NCI-H69 (cell line): ENCODE data around the gene PLCB4.

ENCODE experiments used
- DNase-seq: peaks from one replicate; lab custom pipeline; 2025; lab: John Stamatoyannopoulos, UW

The PLCB4 gene

GRCh38 chr20:9179193-9179802 is 110.4 kb downstream of the PLCB4 start:
- DNase-seq = no peak

GRCh38 chr20:9179867-9180266 is 111.0 kb downstream of the PLCB4 start:
- no peak for DNase-seq

GRCh38 chr20:9180481-9181257 is 111.8 kb downstream of the PLCB4 start:
- no peak for DNase-seq

GRCh38 chr20:9185511-9185910 is 116.6 kb downstream of the PLCB4 start:
- peak; percentile 78 for DNase-seq

GRCh38 chr20:9186396-9186795 is 117.5 kb downstream of the PLCB4 start:
- DNase-seq = peak; percentile 74

GRCh38 chr20:9195031-9195430 is 126.1 kb downstream of the PLCB4 start:
- DNase-seq = no peak

GRCh38 chr20:9196110-9196509 is 127.2 kb downstream of the PLCB4 start:
- peak; percentile 58 for DNase-seq

- DNase-seq = no peak
Observed at GRCh38 chr20:9198460-9198859, 129.6 kb downstream of the PLCB4 start.

- no peak for DNase-seq
Observed at GRCh38 chr20:9200196-9200595, 131.3 kb downstream of the PLCB4 start.

GRCh38 chr20:9200620-9201019 is 131.7 kb downstream of the PLCB4 start:
- DNase-seq = no peak

GRCh38 chr20:9202420-9203080 is 133.7 kb downstream of the PLCB4 start:
- peak; percentile 64 for DNase-seq

- peak; percentile 40 for DNase-seq
Observed at GRCh38 chr20:9203081-9203447, 134.2 kb downstream of the PLCB4 start.

GRCh38 chr20:9204979-9205378 is 136.1 kb downstream of the PLCB4 start:
- peak; percentile 25 for DNase-seq

- peak; percentile 91 for DNase-seq
Observed at GRCh38 chr20:9206486-9206885, 137.6 kb downstream of the PLCB4 start.

- DNase-seq = peak; percentile 48
Observed at GRCh38 chr20:9207253-9207652, 138.4 kb downstream of the PLCB4 start.

- DNase-seq = no peak
Observed at GRCh38 chr20:9210356-9210755, 141.5 kb downstream of the PLCB4 start.

GRCh38 chr20:9211016-9211760 is 142.3 kb downstream of the PLCB4 start:
- no peak for DNase-seq

GRCh38 chr20:9212735-9213134 is 143.8 kb downstream of the PLCB4 start:
- DNase-seq = no peak

GRCh38 chr20:9214685-9215084 is 145.8 kb downstream of the PLCB4 start:
- DNase-seq = no peak

GRCh38 chr20:9215539-9215938 is 146.7 kb downstream of the PLCB4 start:
- DNase-seq = peak; percentile 63

- DNase-seq = peak; percentile 61
Observed at GRCh38 chr20:9218531-9218961, 149.7 kb downstream of the PLCB4 start.

- DNase-seq = no peak
Observed at GRCh38 chr20:9220874-9221547, 152.1 kb downstream of the PLCB4 start.
